NCI-H82 (cell line): ENCODE data around the gene L3MBTL2.
"Not testable (repeated sequence)": the region's sequence is repeated elsewhere in the genome, so short reads cannot be mapped to it uniquely, and the experiment has no call there.

Experiments used
- DNase-seq: peaks from one replicate; lab custom pipeline; 2025; lab: John Stamatoyannopoulos, UW

The L3MBTL2 gene

GRCh38 chr22:41241133-41241676, 36.1 kb downstream of the L3MBTL2 start:
- DNase-seq = no peak

GRCh38 chr22:41242396-41243117, 37.4 kb downstream of the L3MBTL2 start:
- no peak for DNase-seq

- DNase-seq = no peak
Measured at GRCh38 chr22:41243361-41243760, 38.2 kb downstream of the L3MBTL2 start.

GRCh38 chr22:41245917-41246499, 40.9 kb downstream of the L3MBTL2 start:
- no peak for DNase-seq

GRCh38 chr22:41247703-41248102, 42.6 kb downstream of the L3MBTL2 start:
- DNase-seq = no peak

- no peak for DNase-seq
Measured at GRCh38 chr22:41248314-41248713, 43.2 kb downstream of the L3MBTL2 start.

- DNase-seq = no peak
Measured at GRCh38 chr22:41248758-41249157, 43.6 kb downstream of the L3MBTL2 start.

GRCh38 chr22:41249442-41249841, 44.3 kb downstream of the L3MBTL2 start:
- no peak for DNase-seq

GRCh38 chr22:41250127-41250526, 45.0 kb downstream of the L3MBTL2 start:
- no peak for DNase-seq

GRCh38 chr22:41252365-41252764, 47.3 kb downstream of the L3MBTL2 start:
- DNase-seq = no peak

- no peak for DNase-seq
Measured at GRCh38 chr22:41254230-41254629, 49.1 kb downstream of the L3MBTL2 start.

- DNase-seq = no peak
Measured at GRCh38 chr22:41256254-41257253, 51.4 kb downstream of the L3MBTL2 start.

GRCh38 chr22:41257696-41258095, 52.6 kb downstream of the L3MBTL2 start:
- no peak for DNase-seq

GRCh38 chr22:41259756-41260155, 54.6 kb downstream of the L3MBTL2 start:
- DNase-seq = not testable (repeated sequence)

- no peak for DNase-seq
Measured at GRCh38 chr22:41260871-41261270, 55.8 kb downstream of the L3MBTL2 start.

GRCh38 chr22:41261541-41262249, 56.6 kb downstream of the L3MBTL2 start:
- DNase-seq = no peak

GRCh38 chr22:41262250-41262765, 57.2 kb downstream of the L3MBTL2 start:
- DNase-seq = no peak

- DNase-seq = no peak
Measured at GRCh38 chr22:41263704-41264103, 58.6 kb downstream of the L3MBTL2 start.

GRCh38 chr22:41264408-41264941, 59.4 kb downstream of the L3MBTL2 start:
- DNase-seq = no peak

- no peak for DNase-seq
Measured at GRCh38 chr22:41267958-41268357, 62.8 kb downstream of the L3MBTL2 start.

- no peak for DNase-seq
Measured at GRCh38 chr22:41271787-41272186, 66.7 kb downstream of the L3MBTL2 start.
